NCI-H1092 treated with DMSO at 0.1 percent for 48 hours (cell line): ENCODE results near the gene TMEM135.

ENCODE experiments used
- DNase-seq: peaks from one replicate; lab custom pipeline; 2025; lab: John Stamatoyannopoulos, UW

The TMEM135 gene

GRCh38 chr11:87194985-87195820 is 157.5 kb downstream of the TMEM135 start:
- DNase-seq: no peak

- DNase-seq: no peak
Measured at GRCh38 chr11:87198266-87198881, 160.6 kb downstream of the TMEM135 start.

- no peak for DNase-seq
Measured at GRCh38 chr11:87201376-87201775, 163.6 kb downstream of the TMEM135 start.

- no peak for DNase-seq
Measured at GRCh38 chr11:87203907-87204602, 166.3 kb downstream of the TMEM135 start.

- no peak for DNase-seq
Measured at GRCh38 chr11:87212891-87213290, 175.2 kb downstream of the TMEM135 start.

GRCh38 chr11:87213444-87213843 is 175.7 kb downstream of the TMEM135 start:
- no peak for DNase-seq

GRCh38 chr11:87215236-87215635 is 177.5 kb downstream of the TMEM135 start:
- DNase-seq: no peak

GRCh38 chr11:87219266-87219665 is 181.5 kb downstream of the TMEM135 start:
- no peak for DNase-seq

- no peak for DNase-seq
Measured at GRCh38 chr11:87223816-87224215, 186.1 kb downstream of the TMEM135 start.

- DNase-seq: no peak
Measured at GRCh38 chr11:87224486-87224885, 186.8 kb downstream of the TMEM135 start.

GRCh38 chr11:87228820-87229219 is 191.1 kb downstream of the TMEM135 start:
- no peak for DNase-seq

- no peak for DNase-seq
Measured at GRCh38 chr11:87230995-87231394, 193.3 kb downstream of the TMEM135 start.

GRCh38 chr11:87232320-87232719 is 194.6 kb downstream of the TMEM135 start:
- DNase-seq: no peak

GRCh38 chr11:87235366-87235765 is 197.6 kb downstream of the TMEM135 start:
- no peak for DNase-seq

GRCh38 chr11:87236368-87236767 is 198.6 kb downstream of the TMEM135 start:
- no peak for DNase-seq

GRCh38 chr11:87239001-87239400 is 201.3 kb downstream of the TMEM135 start:
- DNase-seq: no peak

GRCh38 chr11:87239531-87239930 is 201.8 kb downstream of the TMEM135 start:
- no peak for DNase-seq

- no peak for DNase-seq
Measured at GRCh38 chr11:87251560-87251959, 213.8 kb downstream of the TMEM135 start.

- DNase-seq: no peak
Measured at GRCh38 chr11:87252869-87253268, 215.1 kb downstream of the TMEM135 start.

GRCh38 chr11:87254562-87254961 is 216.8 kb downstream of the TMEM135 start:
- no peak for DNase-seq

GRCh38 chr11:87255589-87255988 is 217.9 kb downstream of the TMEM135 start:
- no peak for DNase-seq

GRCh38 chr11:87256694-87257340 is 219.1 kb downstream of the TMEM135 start:
- DNase-seq: no peak
